ENCODE measurements around the gene PPP2R5E.
"Not testable (repeated sequence)": the region's sequence is repeated elsewhere in the genome, so short reads cannot be mapped to it uniquely, and the experiment has no call there.

The PPP2R5E gene

DNA sequence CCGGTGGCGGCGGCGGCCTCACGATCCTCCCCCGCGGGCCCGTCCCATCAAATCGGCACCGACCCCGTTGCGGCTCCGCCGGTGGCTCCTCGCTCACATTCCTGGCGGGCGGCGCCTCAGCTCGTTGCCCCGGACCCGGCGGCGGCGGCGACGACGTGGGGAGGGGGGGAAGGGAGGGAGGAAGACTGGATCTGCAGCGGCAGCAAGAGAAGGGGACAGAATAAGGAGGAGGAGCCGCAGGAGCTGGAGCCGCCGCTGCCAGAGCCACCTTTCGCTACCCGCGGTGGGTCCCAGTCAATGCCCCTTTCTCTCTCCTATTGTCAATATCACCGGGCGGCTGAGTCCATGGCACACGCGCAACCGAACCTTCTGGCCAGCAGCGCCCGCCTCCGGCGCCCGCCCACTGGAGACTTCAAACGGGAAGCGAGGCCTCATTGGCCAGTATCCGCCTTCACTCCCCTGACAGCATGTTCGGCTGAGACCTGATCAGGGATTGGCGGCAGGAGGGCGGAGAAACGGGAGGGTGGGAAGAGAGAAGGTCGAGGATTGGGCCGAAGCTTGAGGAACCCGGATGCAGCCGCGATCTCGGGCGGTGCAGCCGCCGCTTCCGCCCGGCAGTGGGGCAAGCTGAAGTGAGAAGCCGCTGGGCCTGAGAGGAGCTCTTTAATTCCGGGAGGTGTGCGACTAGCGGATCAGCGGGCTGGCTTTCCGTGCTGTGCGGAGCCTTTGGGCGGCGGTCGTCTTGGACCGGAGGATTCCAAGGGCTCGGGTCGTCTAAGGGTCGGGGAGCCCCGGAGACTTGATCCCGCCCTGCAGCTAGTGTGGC, at the start of gene PPP2R5E:
Gene PPP2R5E (minus strand): TSS at position 378 of the 826 bp plus-strand sequence. CDS start 3,692 bp downstream, outside the sequence.
- no peaks in the 10 kb centered on the region for H3K27me3 ChIP-seq (ENCODE audit: control insufficient read depth, insufficient read depth, low read length)

DNA sequence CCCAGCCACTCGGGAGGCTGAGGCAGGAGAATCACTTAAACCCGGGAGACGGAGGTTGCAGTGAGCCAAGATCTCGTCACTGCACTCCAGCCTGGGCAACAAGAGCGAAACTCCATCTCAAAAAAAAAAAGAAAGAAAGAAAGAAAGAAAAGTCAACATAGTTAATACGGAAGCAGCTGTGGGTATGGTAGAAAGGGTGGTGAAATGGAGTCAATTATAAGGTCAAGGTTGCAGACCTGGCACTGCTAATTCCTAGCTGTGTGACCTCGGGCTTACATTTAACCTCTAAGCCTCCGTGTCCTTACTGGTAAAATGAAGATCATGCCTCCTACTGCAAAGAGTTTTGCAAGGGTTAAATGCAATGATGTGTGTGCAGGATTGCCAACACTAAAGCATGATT, 39.9 kb upstream of the PPP2R5E start:
- not testable (repeated sequence) for H3K27me3 ChIP-seq (ENCODE audit: control insufficient read depth, insufficient read depth, low read length); H3K4me3 ChIP-seq (ENCODE audit: low read length); DNase-seq (ENCODE audit: low read depth, low spot score); H3K36me3 ChIP-seq (ENCODE audit: control insufficient read depth, insufficient read depth, low read length); H3K4me1 ChIP-seq (ENCODE audit: control insufficient read depth, insufficient read depth, low read length); H3K27ac ChIP-seq (ENCODE audit: low read length); H3K9me3 ChIP-seq (ENCODE audit: control insufficient read depth, insufficient read depth, low read length)
- WGBS (ENCODE audit: insufficient coverage, insufficient read length) = no CpG with 5 or more reads among the region's 8 CpGs

More for the DNA sequence above, at the start of gene PPP2R5E:
- H3K4me3 ChIP-seq (ENCODE audit: low read length) = peak within 1 kb of the TSS; percentile 92
- H3K36me3 ChIP-seq (ENCODE audit: control insufficient read depth, insufficient read depth, low read length) = peaks cover 2% of the 10 kb centered on the region; the same call in 1 of the 2 replicates
- no CpG with 5 or more reads among the region's 78 CpGs for WGBS (ENCODE audit: insufficient coverage, insufficient read length)
- H3K4me1 ChIP-seq (ENCODE audit: control insufficient read depth, insufficient read depth, low read length) = no peaks in the 10 kb centered on the region
- peak; percentile 98 for DNase-seq (ENCODE audit: low read depth, low spot score)
- H3K9me3 ChIP-seq (ENCODE audit: control insufficient read depth, insufficient read depth, low read length) = no peaks in the 10 kb centered on the region
- H3K27ac ChIP-seq (ENCODE audit: low read length) = no peak within 1 kb of the TSS

DNA sequence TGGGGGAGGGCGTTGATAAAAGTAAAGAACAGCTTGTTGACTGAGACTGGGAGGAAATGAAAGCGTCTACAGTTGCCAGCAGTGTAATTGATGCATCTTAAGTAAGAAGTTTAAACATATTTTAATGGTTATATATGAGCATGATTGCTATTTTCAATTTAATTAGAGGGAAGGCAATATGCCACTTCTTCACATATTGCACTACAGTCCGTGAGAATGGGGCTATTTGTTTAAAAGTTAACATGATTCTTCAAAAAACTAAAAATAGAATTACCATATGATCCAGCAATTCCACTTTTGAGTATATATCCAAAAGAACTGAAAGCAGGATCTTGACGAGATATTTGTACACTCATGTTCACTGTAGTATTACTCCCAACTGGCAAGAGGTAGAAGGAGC, 38.3 kb upstream of the PPP2R5E start:
- Histone ChIP-seq H3K36me3 (ENCODE audit: control insufficient read depth, insufficient read depth, low read length) (no peaks in the 10 kb centered on the region), H3K4me1 (ENCODE audit: control insufficient read depth, insufficient read depth, low read length) (no peaks in the 10 kb centered on the region), H3K4me3 (ENCODE audit: low read length) (no peak overlapping the region), H3K9me3 (ENCODE audit: control insufficient read depth, insufficient read depth, low read length) (no peaks in the 10 kb centered on the region), H3K27me3 (ENCODE audit: control insufficient read depth, insufficient read depth, low read length) (no peaks in the 10 kb centered on the region), H3K27ac (ENCODE audit: low read length) (no peak overlapping the region)
- DNase-seq (ENCODE audit: low read depth, low spot score) = no peak
- no CpG with 5 or more reads among the region's 4 CpGs for WGBS (ENCODE audit: insufficient coverage, insufficient read length)

DNA sequence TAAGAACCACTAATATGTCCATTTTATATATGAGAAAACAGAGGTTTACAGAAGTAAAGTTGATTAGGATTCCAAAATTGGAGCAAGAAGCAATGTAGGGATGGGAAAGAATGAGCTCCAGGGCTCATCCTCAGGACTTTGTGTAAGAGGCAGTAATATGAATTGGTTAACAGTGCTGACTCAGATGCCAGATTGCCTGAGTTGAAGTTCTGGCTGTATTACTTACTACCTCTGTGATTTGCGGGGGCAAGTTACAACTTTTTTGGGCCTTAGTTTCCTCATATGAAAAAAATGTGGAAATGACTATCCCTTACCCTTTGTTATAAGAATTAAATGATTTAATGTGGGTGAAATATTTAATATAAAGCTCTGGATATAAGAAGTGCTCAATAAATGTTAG, 35.1 kb upstream of the PPP2R5E start:
- Histone ChIP-seq H3K9me3 (ENCODE audit: control insufficient read depth, insufficient read depth, low read length) (no peaks in the 10 kb centered on the region), H3K4me3 (ENCODE audit: low read length) (no peak overlapping the region), H3K27ac (ENCODE audit: low read length) (no peak overlapping the region), H3K27me3 (ENCODE audit: control insufficient read depth, insufficient read depth, low read length) (no peaks in the 10 kb centered on the region), H3K4me1 (ENCODE audit: control insufficient read depth, insufficient read depth, low read length) (no peaks in the 10 kb centered on the region), H3K36me3 (ENCODE audit: control insufficient read depth, insufficient read depth, low read length) (no peaks in the 10 kb centered on the region)
- no peak for DNase-seq (ENCODE audit: low read depth, low spot score)
- no CpG with 5 or more reads among the region's 1 CpG for WGBS (ENCODE audit: insufficient coverage, insufficient read length)

DNA sequence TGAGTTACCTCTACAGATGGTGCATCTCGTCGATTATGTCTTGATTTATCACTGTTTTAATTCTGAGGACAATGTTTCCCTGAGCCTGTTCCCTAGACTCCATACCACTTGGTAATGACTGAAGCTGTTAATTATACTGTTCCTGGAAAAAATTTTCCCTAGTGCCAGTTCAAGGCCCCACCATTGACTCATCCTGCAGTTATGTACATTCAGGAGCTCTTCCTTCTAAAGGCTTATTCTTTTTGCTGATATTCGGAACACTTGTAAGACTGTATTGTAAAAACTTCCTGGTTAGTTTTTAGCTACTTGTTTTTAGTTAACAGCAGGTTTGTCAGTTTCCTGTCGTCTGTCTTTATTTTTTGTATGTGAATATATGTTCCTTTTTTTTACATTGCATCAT, 30.4 kb upstream of the PPP2R5E start:
- no peaks in the 10 kb centered on the region for H3K36me3 ChIP-seq (ENCODE audit: control insufficient read depth, insufficient read depth, low read length)
- no peaks in the 10 kb centered on the region for H3K9me3 ChIP-seq (ENCODE audit: control insufficient read depth, insufficient read depth, low read length)
- H3K4me3 ChIP-seq (ENCODE audit: low read length) = no peak overlapping the region
- DNase-seq (ENCODE audit: low read depth, low spot score) = no peak
- H3K27ac ChIP-seq (ENCODE audit: low read length) = no peak overlapping the region
- no peaks in the 10 kb centered on the region; the same call in 1 of the 2 replicates for H3K4me1 ChIP-seq (ENCODE audit: control insufficient read depth, insufficient read depth, low read length)
- WGBS (ENCODE audit: insufficient coverage, insufficient read length) = no CpG with 5 or more reads among the region's 4 CpGs
- no peaks in the 10 kb centered on the region for H3K27me3 ChIP-seq (ENCODE audit: control insufficient read depth, insufficient read depth, low read length)

DNA sequence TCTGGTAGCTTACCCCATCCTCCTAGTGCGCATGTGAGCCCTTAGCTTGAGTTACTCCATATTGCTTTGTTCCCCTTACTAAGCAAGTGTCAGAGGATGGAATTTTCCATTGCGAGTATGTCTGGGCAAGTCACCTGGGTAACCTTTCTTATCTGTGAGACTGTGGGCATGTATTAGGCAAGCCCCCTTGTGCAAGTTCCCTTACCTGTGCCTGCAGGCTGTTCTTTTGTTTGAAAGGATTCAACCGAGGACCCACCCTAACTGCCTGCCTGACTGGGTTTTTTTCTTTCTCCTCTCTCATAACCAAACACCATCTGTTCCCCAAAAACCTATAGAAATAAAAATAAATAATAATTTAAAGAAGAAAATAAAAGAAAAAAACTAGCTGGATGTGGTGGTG, 22.3 kb upstream of the PPP2R5E start:
- WGBS (ENCODE audit: insufficient coverage, insufficient read length) = no CpG with 5 or more reads among the region's 3 CpGs

DNA sequence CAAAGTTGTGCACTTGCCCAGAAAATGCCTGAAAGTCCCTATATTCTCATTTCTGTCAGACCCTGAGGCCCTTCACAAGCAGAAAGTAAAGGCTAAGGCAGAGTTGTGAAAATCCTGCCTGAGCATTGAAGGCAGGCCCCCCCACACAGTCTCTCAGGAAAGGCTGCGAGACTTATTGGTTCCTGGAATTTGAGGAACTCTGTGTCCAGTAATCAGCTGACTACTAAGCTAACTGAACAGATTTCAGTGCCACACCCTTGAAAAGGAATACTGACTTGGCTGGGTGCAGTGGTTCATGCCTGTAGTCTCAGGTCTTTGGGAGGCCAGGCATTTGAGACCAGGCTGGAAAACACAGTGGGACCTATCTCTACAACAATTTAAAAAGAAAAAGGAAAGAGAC, 21.1 kb upstream of the PPP2R5E start:
- H3K4me1 ChIP-seq (ENCODE audit: control insufficient read depth, insufficient read depth, low read length) = no peaks in the 10 kb centered on the region
- H3K9me3 ChIP-seq (ENCODE audit: control insufficient read depth, insufficient read depth, low read length) = no peaks in the 10 kb centered on the region
- H3K4me3 ChIP-seq (ENCODE audit: low read length) = no peak overlapping the region
- H3K36me3 ChIP-seq (ENCODE audit: control insufficient read depth, insufficient read depth, low read length) = no peaks in the 10 kb centered on the region
- H3K27me3 ChIP-seq (ENCODE audit: control insufficient read depth, insufficient read depth, low read length) = no peaks in the 10 kb centered on the region
- DNase-seq (ENCODE audit: low read depth, low spot score) = no peak
- H3K27ac ChIP-seq (ENCODE audit: low read length) = no peak overlapping the region
- no CpG with 5 or more reads among the region's 1 CpG for WGBS (ENCODE audit: insufficient coverage, insufficient read length)

More for the DNA sequence above, 22.3 kb upstream of the PPP2R5E start:
- H3K27me3 ChIP-seq (ENCODE audit: control insufficient read depth, insufficient read depth, low read length) = no peaks in the 10 kb centered on the region
- H3K4me1 ChIP-seq (ENCODE audit: control insufficient read depth, insufficient read depth, low read length) = no peaks in the 10 kb centered on the region
- no peaks in the 10 kb centered on the region for H3K36me3 ChIP-seq (ENCODE audit: control insufficient read depth, insufficient read depth, low read length)
- H3K9me3 ChIP-seq (ENCODE audit: control insufficient read depth, insufficient read depth, low read length) = no peaks in the 10 kb centered on the region
- H3K4me3 ChIP-seq (ENCODE audit: low read length) = no peak overlapping the region
- no peak for DNase-seq (ENCODE audit: low read depth, low spot score)
- no peak overlapping the region for H3K27ac ChIP-seq (ENCODE audit: low read length)

DNA sequence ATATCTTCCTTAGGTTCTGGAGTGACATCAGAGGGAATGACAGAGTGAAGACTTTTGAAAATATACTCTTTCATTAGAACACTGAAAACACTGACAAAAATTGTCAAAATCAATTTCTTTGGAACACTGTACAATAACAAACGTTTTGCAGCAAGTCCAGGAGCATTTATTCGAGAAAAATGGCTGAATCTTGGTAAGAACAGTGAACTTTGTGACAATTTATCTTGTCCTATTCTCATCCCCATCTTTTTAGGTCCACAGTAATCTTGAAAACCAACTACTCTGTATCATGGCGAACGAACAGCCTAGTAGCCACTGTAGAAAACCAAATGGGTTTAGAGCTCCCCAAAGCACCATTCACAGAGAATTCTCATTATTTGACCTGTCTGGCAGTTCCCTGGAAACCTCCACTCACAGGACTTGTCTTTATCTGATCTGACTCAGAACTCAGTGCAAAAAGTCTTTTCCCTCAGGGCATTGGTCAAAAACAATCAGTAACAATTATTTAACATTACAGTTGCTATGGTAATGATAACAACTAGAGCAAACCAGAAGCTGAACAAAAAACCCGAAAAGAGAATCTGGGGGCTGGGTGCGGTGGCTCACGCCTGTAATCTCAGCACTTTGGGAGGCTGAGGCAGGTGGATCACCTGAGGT, 20.3 kb upstream of the PPP2R5E start:
- Histone ChIP-seq H3K9me3 (ENCODE audit: control insufficient read depth, insufficient read depth, low read length) (no peaks in the 10 kb centered on the region), H3K27ac (ENCODE audit: low read length) (no peak overlapping the region), H3K36me3 (ENCODE audit: control insufficient read depth, insufficient read depth, low read length) (no peaks in the 10 kb centered on the region), H3K4me1 (ENCODE audit: control insufficient read depth, insufficient read depth, low read length) (no peaks in the 10 kb centered on the region), H3K27me3 (ENCODE audit: control insufficient read depth, insufficient read depth, low read length) (no peaks in the 10 kb centered on the region), H3K4me3 (ENCODE audit: low read length) (no peak overlapping the region)
- DNase-seq (ENCODE audit: low read depth, low spot score) = no peak
- no CpG with 5 or more reads among the region's 7 CpGs for WGBS (ENCODE audit: insufficient coverage, insufficient read length)

DNA sequence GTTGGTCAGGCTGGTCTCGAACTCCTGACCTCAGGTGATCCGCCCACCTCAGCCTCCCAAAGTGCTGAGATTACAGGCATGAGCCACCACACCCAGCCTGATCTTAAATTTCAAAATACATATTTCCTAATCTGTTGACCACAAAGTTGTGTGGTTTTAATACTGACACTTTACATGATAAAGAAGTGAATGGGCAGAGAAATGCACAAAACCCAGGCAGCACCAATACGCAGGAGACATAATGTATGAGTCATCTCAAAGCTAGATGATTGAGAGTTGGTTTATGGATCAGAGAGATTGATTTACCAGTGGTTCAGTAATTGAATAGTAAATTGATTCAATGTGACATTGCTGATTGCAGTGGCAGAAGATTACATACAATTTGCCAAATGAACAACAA, 19.2 kb upstream of the PPP2R5E start:
- no peaks in the 10 kb centered on the region for H3K9me3 ChIP-seq (ENCODE audit: control insufficient read depth, insufficient read depth, low read length)
- no CpG with 5 or more reads among the region's 3 CpGs for WGBS (ENCODE audit: insufficient coverage, insufficient read length)
- no peaks in the 10 kb centered on the region for H3K4me1 ChIP-seq (ENCODE audit: control insufficient read depth, insufficient read depth, low read length)
- H3K27ac ChIP-seq (ENCODE audit: low read length) = no peak overlapping the region
- H3K27me3 ChIP-seq (ENCODE audit: control insufficient read depth, insufficient read depth, low read length) = no peaks in the 10 kb centered on the region
- H3K36me3 ChIP-seq (ENCODE audit: control insufficient read depth, insufficient read depth, low read length) = no peaks in the 10 kb centered on the region
- DNase-seq (ENCODE audit: low read depth, low spot score) = no peak
- no peak overlapping the region for H3K4me3 ChIP-seq (ENCODE audit: low read length)

DNA sequence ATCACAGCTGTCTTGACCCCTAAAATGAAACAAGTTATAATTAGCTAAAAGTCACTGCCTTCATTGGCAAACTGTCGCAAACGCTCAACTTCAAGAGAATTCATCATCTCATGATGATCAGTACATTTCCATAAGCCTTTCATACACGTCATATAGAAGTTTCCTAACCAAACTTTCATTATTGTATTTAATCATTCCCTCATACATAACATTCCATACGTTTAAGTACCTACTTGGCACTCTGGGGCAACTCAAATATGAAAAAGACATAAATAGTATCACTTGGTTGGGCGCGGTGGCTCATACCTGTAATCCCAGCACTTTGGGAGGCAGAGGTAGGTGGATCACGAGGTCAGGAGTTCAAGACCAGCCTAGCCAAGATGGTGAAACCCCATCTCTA, 12.4 kb upstream of the PPP2R5E start:
- Histone ChIP-seq H3K27ac (ENCODE audit: low read length) (no peak overlapping the region), H3K36me3 (ENCODE audit: control insufficient read depth, insufficient read depth, low read length) (no peaks in the 10 kb centered on the region), H3K4me3 (ENCODE audit: low read length) (no peak overlapping the region), H3K9me3 (ENCODE audit: control insufficient read depth, insufficient read depth, low read length) (no peaks in the 10 kb centered on the region), H3K4me1 (ENCODE audit: control insufficient read depth, insufficient read depth, low read length) (no peaks in the 10 kb centered on the region), H3K27me3 (ENCODE audit: control insufficient read depth, insufficient read depth, low read length) (no peaks in the 10 kb centered on the region)
- 100% methylated on average over 2 of the region's 7 CpGs for WGBS (ENCODE audit: insufficient coverage, insufficient read length)
- DNase-seq (ENCODE audit: low read depth, low spot score) = no peak

All from iPS DF 6.9 (cell line).